ENCODE data around the gene PPP1R1A. TPM values are rescaled to one million over a fixed set of nuclear protein-coding genes. Genes with fewer than 3 reads are reported as not detected.

The PPP1R1A gene
- total and polyA plus RNA-seq, 12 donors: 0.14 to 32.5 (median 1.4) TPM; not detected in 1

GRCh38 chr12:54631551-54631950, 43.1 kb upstream of the PPP1R1A start:
- H3K36me3 ChIP-seq (replicated peaks in 1 of 2): no peaks in the 10 kb centered on the region
- WGBS, 4 donors: 54 to 80% (median 69%) methylated on average over 5 of the region's 5 CpGs
- intact Hi-C loops (cut with DNase I): no loop called here
- no peak for DNase-seq
- no peak for TF ChIP-seq POLR2A (IDR thresholded peaks at IDR 0.05)
- TF ChIP-seq, protein P1, sequence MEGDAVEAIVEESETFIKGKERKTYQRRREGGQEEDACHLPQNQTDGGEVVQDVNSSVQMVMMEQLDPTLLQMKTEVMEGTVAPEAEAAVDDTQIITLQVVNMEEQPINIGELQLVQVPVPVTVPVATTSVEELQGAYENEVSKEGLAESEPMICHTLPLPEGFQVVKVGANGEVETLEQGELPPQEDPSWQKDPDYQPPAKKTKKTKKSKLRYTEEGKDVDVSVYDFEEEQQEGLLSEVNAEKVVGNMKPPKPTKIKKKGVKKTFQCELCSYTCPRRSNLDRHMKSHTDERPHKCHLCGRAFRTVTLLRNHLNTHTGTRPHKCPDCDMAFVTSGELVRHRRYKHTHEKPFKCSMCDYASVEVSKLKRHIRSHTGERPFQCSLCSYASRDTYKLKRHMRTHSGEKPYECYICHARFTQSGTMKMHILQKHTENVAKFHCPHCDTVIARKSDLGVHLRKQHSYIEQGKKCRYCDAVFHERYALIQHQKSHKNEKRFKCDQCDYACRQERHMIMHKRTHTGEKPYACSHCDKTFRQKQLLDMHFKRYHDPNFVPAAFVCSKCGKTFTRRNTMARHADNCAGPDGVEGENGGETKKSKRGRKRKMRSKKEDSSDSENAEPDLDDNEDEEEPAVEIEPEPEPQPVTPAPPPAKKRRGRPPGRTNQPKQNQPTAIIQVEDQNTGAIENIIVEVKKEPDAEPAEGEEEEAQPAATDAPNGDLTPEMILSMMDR (IDR thresholded peaks at IDR 0.05): no peak
- no peak overlapping the region for H3K4me3 ChIP-seq
- no peaks in the 10 kb centered on the region for H3K9me3 ChIP-seq (replicated peaks in 1 of 3)
- no peaks in the 10 kb centered on the region for H3K4me1 ChIP-seq (replicated peaks in 1 of 2)
- H3K27me3 ChIP-seq: peaks cover 6% of the 10 kb centered on the region
- H3K27ac ChIP-seq: no peak overlapping the region

GRCh38 chr12:54629925-54630324, 41.5 kb upstream of the PPP1R1A start:
- Histone ChIP-seq H3K27me3 (peaks cover 6% of the 10 kb centered on the region), H3K9me3 (replicated peaks in 1 of 3) (no peaks in the 10 kb centered on the region), H3K27ac (no peak overlapping the region), H3K36me3 (replicated peaks in 1 of 2) (no peaks in the 10 kb centered on the region), H3K4me1 (replicated peaks in 1 of 2) (peaks cover 0 to 4% of the 10 kb centered on the region in 2 donors), H3K4me3 (no peak overlapping the region)
- DNase-seq: no peak
- intact Hi-C loops (cut with DNase I): no loop called here
- TF ChIP-seq, protein P1 (IDR thresholded peaks at IDR 0.05): no peak
- no peak for TF ChIP-seq POLR2A (IDR thresholded peaks at IDR 0.05)
- 83 to 92% (median 91%) methylated on average over 2 of the region's 2 CpGs for WGBS, 4 donors

- no peak for DNase-seq
- Histone ChIP-seq H3K9me3 (replicated peaks in 1 of 3) (no peaks in the 10 kb centered on the region), H3K4me1 (replicated peaks in 1 of 2) (peaks cover 0 to 5% of the 10 kb centered on the region in 2 donors), H3K27me3 (peaks cover 6% of the 10 kb centered on the region), H3K36me3 (replicated peaks in 1 of 2) (no peaks in the 10 kb centered on the region), H3K27ac (no peak overlapping the region), H3K4me3 (no peak overlapping the region)
- intact Hi-C loops (cut with DNase I): no loop called here
- whole genome bisulfite sequencing, 4 donors: 92 to 98% (median 94%) methylated on average over 3 of the region's 3 CpGs
- TF ChIP-seq, protein P1 (IDR thresholded peaks at IDR 0.05): no peak
- no peak for TF ChIP-seq POLR2A (IDR thresholded peaks at IDR 0.05)
Measured at GRCh38 chr12:54628186-54628846, 39.9 kb upstream of the PPP1R1A start.

- Histone ChIP-seq H3K27ac (no peak overlapping the region), H3K4me1 (replicated peaks in 1 of 2) (peaks cover 0 to 5% of the 10 kb centered on the region in 2 donors), H3K9me3 (replicated peaks in 1 of 3) (no peaks in the 10 kb centered on the region), H3K4me3 (no peak overlapping the region), H3K36me3 (replicated peaks in 1 of 2) (no peaks in the 10 kb centered on the region), H3K27me3 (peaks cover 8% of the 10 kb centered on the region)
- intact Hi-C loops (cut with DNase I): no loop called here
- no peak for DNase-seq
- WGBS, 4 donors: 84 to 94% (median 93%) methylated on average over 3 of the region's 3 CpGs
- TF ChIP-seq, protein P1 (IDR thresholded peaks at IDR 0.05): no peak
- TF ChIP-seq POLR2A (IDR thresholded peaks at IDR 0.05): no peak
Measured at GRCh38 chr12:54627304-54627703, 38.8 kb upstream of the PPP1R1A start.
